Epithelial cell of proximal tubule (primary cell): ENCODE data around the gene LDLRAD4. TPM values are rescaled to one million over a fixed set of nuclear protein-coding genes. Genes with fewer than 3 reads are reported as not detected.

Experiments
- DNase-seq: peaks from one replicate; pipeline ENCODE4 v3.0.0-alpha.2; 2011; ENCODE audit warnings: low read depth
- H3K4me3 ChIP-seq: 2 replicates; pipeline ENCODE4 v1.5.1; 2011; ENCODE audit warnings: low read depth, mild to moderate bottlenecking, low read length
- total RNA-seq: library from RNA; depleted of rRNA; stranded (reverse); fragments of >200 nt; gene quantifications from 2 replicates; pipeline ENCODE4 v1.2.3, GENCODE V29; 2015
- TF ChIP-seq, protein P1 (sequence below): conservative IDR thresholded peaks from 2 replicates; pipeline ENCODE4 v1.5.1; 2012; ENCODE audit warnings: low read depth, mild to moderate bottlenecking, low read length

Gene LDLRAD4
- total RNA-seq, 1 donor from 2014 or later, result under 0.01 TPM

DNA sequence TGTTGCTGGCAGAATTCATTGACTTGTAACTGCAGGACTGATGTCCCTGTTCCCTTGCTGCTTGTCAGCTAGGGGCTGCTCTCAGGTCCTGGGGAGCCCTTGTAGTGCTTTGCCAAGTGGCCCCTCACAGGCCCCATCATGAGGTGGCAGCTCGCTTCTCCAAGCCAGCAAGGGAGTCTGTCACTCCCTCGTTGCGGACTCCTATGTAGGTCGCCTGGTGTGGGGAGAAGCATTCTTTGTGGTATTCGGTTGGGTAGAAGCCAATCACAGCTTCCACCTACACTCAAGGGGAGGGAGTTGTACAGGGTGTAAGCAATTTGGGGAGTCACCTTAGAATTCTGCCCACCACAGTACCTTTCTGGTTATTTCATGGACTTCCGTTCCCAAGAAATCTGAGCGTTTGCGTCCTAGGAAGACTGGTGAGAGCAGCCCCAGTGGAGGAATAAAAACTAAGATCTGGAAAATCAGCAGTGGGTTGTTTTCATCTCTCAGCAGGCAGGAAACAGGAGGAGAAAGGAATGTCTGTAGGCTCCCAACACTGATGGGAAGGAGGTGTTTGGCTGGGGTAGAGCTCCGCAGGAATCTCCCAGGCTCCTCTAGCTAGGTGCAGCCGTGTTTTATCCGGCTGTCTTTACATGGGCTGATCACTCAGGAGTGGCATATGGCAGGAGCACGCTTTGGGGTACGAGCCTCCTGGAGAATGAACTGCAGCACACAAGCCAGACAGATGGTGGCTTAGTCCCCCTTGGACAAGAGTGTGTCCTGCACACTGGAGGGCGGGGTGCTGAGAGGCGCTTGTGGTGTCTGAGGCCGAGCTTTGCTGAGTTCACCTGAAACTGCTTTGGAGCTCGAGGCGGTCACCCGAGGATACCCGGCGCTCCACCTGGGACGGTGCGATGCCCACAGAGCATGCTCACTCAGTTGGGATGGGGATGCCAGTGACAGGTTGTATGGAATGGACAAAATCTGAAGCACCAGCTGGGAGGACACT lies 58.3 kb downstream of the LDLRAD4 start:
- DNase-seq, result no peak
- H3K4me3 ChIP-seq, result no peak overlapping the region
- TF ChIP-seq, protein P1, sequence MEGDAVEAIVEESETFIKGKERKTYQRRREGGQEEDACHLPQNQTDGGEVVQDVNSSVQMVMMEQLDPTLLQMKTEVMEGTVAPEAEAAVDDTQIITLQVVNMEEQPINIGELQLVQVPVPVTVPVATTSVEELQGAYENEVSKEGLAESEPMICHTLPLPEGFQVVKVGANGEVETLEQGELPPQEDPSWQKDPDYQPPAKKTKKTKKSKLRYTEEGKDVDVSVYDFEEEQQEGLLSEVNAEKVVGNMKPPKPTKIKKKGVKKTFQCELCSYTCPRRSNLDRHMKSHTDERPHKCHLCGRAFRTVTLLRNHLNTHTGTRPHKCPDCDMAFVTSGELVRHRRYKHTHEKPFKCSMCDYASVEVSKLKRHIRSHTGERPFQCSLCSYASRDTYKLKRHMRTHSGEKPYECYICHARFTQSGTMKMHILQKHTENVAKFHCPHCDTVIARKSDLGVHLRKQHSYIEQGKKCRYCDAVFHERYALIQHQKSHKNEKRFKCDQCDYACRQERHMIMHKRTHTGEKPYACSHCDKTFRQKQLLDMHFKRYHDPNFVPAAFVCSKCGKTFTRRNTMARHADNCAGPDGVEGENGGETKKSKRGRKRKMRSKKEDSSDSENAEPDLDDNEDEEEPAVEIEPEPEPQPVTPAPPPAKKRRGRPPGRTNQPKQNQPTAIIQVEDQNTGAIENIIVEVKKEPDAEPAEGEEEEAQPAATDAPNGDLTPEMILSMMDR, result no peak

DNA sequence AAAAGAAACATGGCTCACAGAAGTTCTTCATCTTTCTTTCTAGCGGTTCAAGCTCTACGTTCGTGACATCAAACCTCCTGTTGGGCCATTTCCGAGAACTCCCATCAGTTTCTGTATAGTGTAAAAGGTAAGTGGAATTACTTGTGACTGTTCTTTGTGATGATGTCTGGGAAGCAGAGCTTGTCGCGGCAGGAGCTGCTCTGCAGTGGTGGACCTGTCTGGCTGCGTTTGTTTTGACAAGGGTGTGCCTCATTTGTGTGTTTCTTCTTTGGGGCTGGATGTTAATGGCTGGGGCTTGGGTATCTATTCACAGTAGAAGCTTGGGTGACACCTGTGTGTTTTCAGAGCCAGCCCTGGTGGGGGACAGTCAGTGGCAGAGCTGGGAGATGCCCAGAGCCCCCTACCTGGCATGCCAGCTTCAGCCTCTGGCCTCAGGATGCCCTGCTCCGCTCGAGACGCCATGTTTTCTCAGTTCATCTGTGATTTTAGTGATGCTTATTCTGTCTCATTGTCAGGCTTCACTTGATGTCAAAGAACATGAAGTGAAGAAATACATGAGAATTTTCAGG lies 59.6 kb downstream of the LDLRAD4 start:
- H3K4me3 ChIP-seq, result no peak overlapping the region
- TF ChIP-seq, protein P1, result no peak
- no peak for DNase-seq

DNA sequence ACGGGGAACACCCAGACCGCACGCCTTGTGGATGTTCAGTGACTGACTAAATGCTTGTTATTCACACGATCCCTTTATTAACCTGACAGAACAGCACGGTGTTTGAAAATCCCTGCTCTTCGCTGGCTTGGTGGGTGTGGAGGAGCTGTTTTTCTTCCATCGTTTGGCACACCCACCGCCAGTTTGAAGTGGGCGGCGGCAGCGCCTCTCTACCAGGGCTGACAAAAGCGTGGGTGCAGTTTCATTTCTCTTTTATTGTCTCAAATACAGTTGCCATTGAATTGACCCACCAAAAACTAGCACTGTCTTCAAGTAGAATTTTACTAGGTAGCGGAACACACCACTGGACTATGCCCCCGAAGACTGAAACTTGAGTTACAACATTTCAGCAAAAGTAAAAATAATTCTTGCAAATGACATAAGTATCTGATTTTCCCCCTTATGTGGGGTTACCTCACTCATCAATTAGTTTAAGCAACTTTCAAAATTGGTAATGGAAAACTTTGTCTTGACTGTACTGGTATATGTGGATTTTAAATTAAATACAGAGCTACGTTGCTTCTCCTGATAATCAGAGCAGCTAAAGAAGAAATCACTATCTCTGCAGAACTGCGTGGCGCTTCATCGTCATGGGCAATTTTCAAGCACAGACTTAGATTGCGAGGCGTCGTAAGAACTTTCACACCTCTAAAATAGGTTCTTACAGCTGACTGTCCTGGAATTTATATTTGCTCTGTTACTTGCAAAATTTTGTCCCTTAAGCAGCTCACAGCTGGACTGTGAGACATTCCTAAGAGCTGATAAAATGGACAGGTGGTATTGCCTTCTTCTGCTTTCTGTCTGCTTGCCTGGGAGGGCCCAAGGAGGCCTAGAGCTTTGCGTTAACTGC lies 60.9 kb downstream of the LDLRAD4 start:
- TF ChIP-seq, protein P1, result no peak
- no peak for DNase-seq
- no peak overlapping the region for H3K4me3 ChIP-seq

DNA sequence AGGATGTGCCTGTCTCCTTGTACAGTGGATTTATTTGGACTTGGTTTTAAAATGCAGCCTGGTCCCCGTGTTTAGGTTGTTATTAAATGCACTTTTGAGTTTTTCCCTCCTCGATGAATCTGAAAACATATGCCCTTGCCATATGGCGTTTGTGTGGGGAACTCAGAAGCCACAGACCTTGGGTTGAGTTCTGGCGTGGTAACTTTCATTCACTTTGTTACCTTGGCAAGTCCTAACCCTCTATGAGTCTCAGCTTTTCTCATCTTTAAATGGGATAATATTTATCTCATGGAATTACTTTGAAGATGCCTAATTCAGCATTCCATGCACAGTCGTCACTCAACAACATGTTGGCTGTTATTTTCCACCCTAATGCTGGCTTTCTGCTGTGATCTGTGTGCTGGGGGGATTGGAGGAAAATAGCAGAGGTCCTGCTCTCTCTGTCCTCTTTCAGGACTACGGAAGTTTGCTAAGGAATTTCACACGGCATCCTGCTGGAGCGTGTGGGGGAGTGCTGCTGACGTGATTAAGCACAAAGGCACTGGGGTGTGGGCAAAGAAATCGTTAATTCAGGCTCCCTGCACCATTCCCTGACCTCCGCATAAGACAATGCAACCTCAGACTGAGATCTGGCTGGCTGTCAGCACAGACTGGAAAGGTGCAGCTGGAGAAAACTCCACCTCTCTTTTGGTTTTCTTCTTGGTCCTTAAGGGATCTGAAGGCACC lies 61.7 kb downstream of the LDLRAD4 start:
- no peak for DNase-seq
- TF ChIP-seq, protein P1, result no peak
- H3K4me3 ChIP-seq, result no peak overlapping the region

DNA sequence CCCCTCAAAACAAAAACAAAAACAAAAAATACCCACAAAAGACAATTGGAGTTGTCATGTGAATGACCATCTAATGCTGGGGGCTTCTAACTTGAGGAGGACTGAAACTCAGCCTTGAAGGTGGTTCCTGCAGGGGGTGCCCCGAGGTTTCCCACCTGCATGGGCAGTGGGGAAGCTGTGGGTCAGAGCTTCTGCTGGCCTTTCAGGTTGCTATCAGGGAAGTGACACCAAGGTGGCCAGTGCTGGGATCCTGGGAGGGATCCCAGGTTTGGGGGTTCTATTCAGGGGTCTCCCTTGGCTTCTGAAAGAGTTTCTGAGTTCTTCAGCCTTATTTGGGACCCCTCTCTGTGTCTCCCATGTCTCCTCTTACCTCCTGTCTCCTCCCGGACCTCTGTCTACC lies 62.8 kb downstream of the LDLRAD4 start:
- DNase-seq, result no peak
- TF ChIP-seq, protein P1, result no peak
- H3K4me3 ChIP-seq, result no peak overlapping the region

DNA sequence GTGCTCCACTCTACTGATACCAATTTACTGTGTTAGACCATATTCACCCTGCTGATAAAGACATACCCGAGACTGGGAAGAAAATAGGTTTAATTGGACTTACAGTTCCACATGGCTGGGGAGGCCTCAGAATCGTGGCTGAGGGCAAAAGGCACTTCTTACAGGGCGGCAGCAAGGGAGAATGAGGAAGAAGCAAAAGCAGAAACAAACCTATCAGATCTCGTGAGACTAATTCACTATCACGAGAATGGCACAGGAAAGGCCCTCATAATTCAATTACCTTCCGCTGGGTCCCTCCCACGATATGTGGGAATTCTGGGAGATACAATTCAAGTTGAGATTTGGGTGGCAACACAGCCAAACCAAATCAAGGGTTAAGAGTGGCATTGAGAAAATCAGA lies 65.2 kb downstream of the LDLRAD4 start:
- TF ChIP-seq, protein P1, result no peak
- H3K4me3 ChIP-seq, result no peak overlapping the region
- DNase-seq, result no peak
